Cardiac muscle cell (in vitro differentiated cells and primary cell): ENCODE results near the gene GABRD. TPM values are rescaled to one million over a fixed set of nuclear protein-coding genes. Genes with fewer than 3 reads are reported as not detected.

ENCODE experiments used
- DNase-seq, 2 donors: peaks; one replicate each; pipeline versions ENCODE4 v3.0.0 to v3.0.0-alpha.2; 2010 to 2017; ENCODE audit warnings: low read depth in 1 of 2, low spot score in 1 of 2
- H3K27ac ChIP-seq: fragments of 200-600 bp; sonication (generic); 2 replicates; pipeline ENCODE4 v1.5.1; 2016
- H3K27me3 ChIP-seq: fragments of 200-600 bp; sonication (generic); 2 replicates; pipeline ENCODE4 v1.6.0; 2016; ENCODE audit warnings: control low read depth
- H3K36me3 ChIP-seq: fragments of 200-600 bp; sonication (generic); 2 replicates; pipeline ENCODE4 v1.5.1; 2016; ENCODE audit warnings: control low read depth
- H3K4me1 ChIP-seq: fragments of 200-600 bp; sonication (generic); 2 replicates; pipeline ENCODE4 v1.8.1; 2017; ENCODE audit warnings: low read depth, mild to moderate bottlenecking, mixed run types
- H3K4me3 ChIP-seq: fragments of 200-600 bp; sonication (generic); 2 replicates; pipeline ENCODE4 v1.5.1; 2016; ENCODE audit warnings: mild to moderate bottlenecking
- H3K9me3 ChIP-seq: fragments of 200-600 bp; sonication (generic); 2 replicates; pipeline ENCODE4 v1.5.1; 2017; ENCODE audit warnings: low read depth, mild to moderate bottlenecking, control low read depth
- CTCF ChIP-seq: IDR thresholded peaks from 2 replicates; pipeline ENCODE4 v1.5.1; 2012; ENCODE audit warnings: low read depth, mild to moderate bottlenecking, low read length
- polyA plus RNA-seq: library from polyadenylated mRNA; unstranded; fragments of >200 nt; fragmentation: Nextera tagmentation; extraction: Ambion mirVana; gene quantifications from 2 replicates; pipeline ENCODE4 v1.2.1, GENCODE V29; 2016
- total RNA-seq: library from RNA; depleted of rRNA; stranded (reverse); fragments of >200 nt; gene quantifications from 2 replicates; pipeline ENCODE4 v1.2.3, GENCODE V29; 2016

Gene GABRD
- total and polyA plus RNA-seq, 2 experiments from 2014 or later = not detected

GRCh38 chr1:1972976-1973715, 46.0 kb upstream of the GABRD start:
- no peak overlapping the region for H3K4me3 ChIP-seq
- DNase-seq = no peak
- no peak for TF ChIP-seq CTCF
- no peaks in the 10 kb centered on the region for H3K9me3 ChIP-seq
- no peaks in the 10 kb centered on the region for H3K36me3 ChIP-seq
- no peaks in the 10 kb centered on the region for H3K4me1 ChIP-seq
- H3K27ac ChIP-seq = no peak overlapping the region
- H3K27me3 ChIP-seq = no peaks in the 10 kb centered on the region

- H3K27ac ChIP-seq = no peak overlapping the region
- H3K4me1 ChIP-seq = no peaks in the 10 kb centered on the region
- DNase-seq = no peak
- H3K36me3 ChIP-seq = no peaks in the 10 kb centered on the region
- no peaks in the 10 kb centered on the region for H3K9me3 ChIP-seq
- H3K4me3 ChIP-seq = no peak overlapping the region
- no peak for TF ChIP-seq CTCF
- no peaks in the 10 kb centered on the region for H3K27me3 ChIP-seq
Measured at GRCh38 chr1:1973716-1974642, 45.2 kb upstream of the GABRD start.

GRCh38 chr1:1974834-1975233, 44.3 kb upstream of the GABRD start:
- Histone ChIP-seq H3K27me3 (no peaks in the 10 kb centered on the region), H3K4me1 (no peaks in the 10 kb centered on the region), H3K4me3 (no peak overlapping the region), H3K36me3 (no peaks in the 10 kb centered on the region), H3K9me3 (no peaks in the 10 kb centered on the region), H3K27ac (no peak overlapping the region)
- TF ChIP-seq CTCF = no peak
- DNase-seq = peak in 1 of 2 donors; percentile 31

- TF ChIP-seq CTCF = no peak
- Histone ChIP-seq H3K27ac (no peak overlapping the region), H3K4me3 (no peak overlapping the region), H3K27me3 (no peaks in the 10 kb centered on the region), H3K9me3 (no peaks in the 10 kb centered on the region), H3K4me1 (no peaks in the 10 kb centered on the region), H3K36me3 (no peaks in the 10 kb centered on the region)
- no peak for DNase-seq
Measured at GRCh38 chr1:1975535-1975934, 43.6 kb upstream of the GABRD start.

- H3K4me3 ChIP-seq = no peak overlapping the region
- no peaks in the 10 kb centered on the region for H3K27me3 ChIP-seq
- no peaks in the 10 kb centered on the region for H3K4me1 ChIP-seq
- TF ChIP-seq CTCF = no peak
- H3K27ac ChIP-seq = no peak overlapping the region
- H3K36me3 ChIP-seq = no peaks in the 10 kb centered on the region
- no peak for DNase-seq
- H3K9me3 ChIP-seq = no peaks in the 10 kb centered on the region
Measured at GRCh38 chr1:1976031-1976430, 43.1 kb upstream of the GABRD start.
